GM23338 (cell line): ENCODE results near the gene TBCD. TPM values are rescaled to one million over a fixed set of nuclear protein-coding genes. Genes with fewer than 3 reads are reported as not detected.

Experiments
- ATAC-seq: fragments of 200-7000 bp; cut with Tn5 transposase; 3 replicates; pipeline ENCODE4 v1.9.1; 2020
- DNase-seq: peaks from one replicate; pipeline ENCODE4 v3.0.0-alpha.2; 2015; ENCODE audit warnings: low spot score
- H2AFZ ChIP-seq: fragments of 200-600 bp; sonication (generic); 2 replicates; pipeline ENCODE4 v1.8.0; 2016; ENCODE audit warnings: antibody characterized with exemption, mild to moderate bottlenecking, moderate library complexity
- H3F3A ChIP-seq: fragments of 200-600 bp; sonication (generic); replicated peaks from 2 replicates; pipeline ENCODE4 v1.8.0; 2017; ENCODE audit warnings: antibody characterized with exemption, mixed run types, low read depth
- H3K27ac ChIP-seq: fragments of 200-600 bp; sonication (generic); 2 replicates; pipeline ENCODE4 v1.6.1; 2016; ENCODE audit warnings: low read depth
- H3K27me3 ChIP-seq: fragments of 200-600 bp; sonication (generic); 2 replicates; pipeline ENCODE4 v1.8.0; 2016; ENCODE audit warnings: mild to moderate bottlenecking, mixed run types, moderate library complexity; ENCODE audit not compliant: insufficient read depth
- H3K36me3 ChIP-seq: fragments of 200-600 bp; sonication (generic); 2 replicates; pipeline ENCODE4 v1.8.0; 2016; ENCODE audit warnings: mild to moderate bottlenecking; ENCODE audit not compliant: insufficient read depth
- H3K4me1 ChIP-seq: fragments of 200-600 bp; sonication (generic); 2 replicates; pipeline ENCODE4 v1.8.0; 2016; ENCODE audit warnings: mild to moderate bottlenecking, moderate library complexity; ENCODE audit not compliant: insufficient read depth
- H3K4me2 ChIP-seq: fragments of 200-600 bp; sonication (generic); 2 replicates; pipeline ENCODE4 v1.7.1; 2017; ENCODE audit warnings: mixed run types
- H3K4me3 ChIP-seq: fragments of 200-600 bp; sonication (generic); 2 replicates; pipeline ENCODE4 v1.6.1; 2016; ENCODE audit warnings: mixed run types
- H3K79me2 ChIP-seq: fragments of 200-600 bp; sonication (generic); replicated peaks from 2 replicates; pipeline ENCODE4 v1.8.0; 2017; ENCODE audit warnings: mild to moderate bottlenecking; ENCODE audit not compliant: insufficient read depth
- H3K9me2 ChIP-seq: fragments of 200-600 bp; sonication (generic); 2 replicates; pipeline ENCODE4 v1.8.0; 2017; ENCODE audit not compliant: insufficient read depth
- H4K20me1 ChIP-seq: fragments of 200-600 bp; sonication (generic); replicated peaks from 2 replicates; pipeline ENCODE4 v1.8.0; 2017; ENCODE audit warnings: mild to moderate bottlenecking; ENCODE audit not compliant: insufficient read depth
- H3K27ac Mint-ChIP-seq: 2 replicates; pipeline ENCODE4 v1.8.0; 2020; ENCODE audit warnings: inconsistent platforms, mild to moderate bottlenecking, moderate library complexity, mixed read lengths
- H3K27me3 Mint-ChIP-seq: 3 replicates; pipeline ENCODE4 v1.8.0; 2022; ENCODE audit warnings: low read depth, mild to moderate bottlenecking, moderate library complexity, mixed read lengths, inconsistent platforms; ENCODE audit not compliant: insufficient read depth, poor library complexity
- H3K36me3 Mint-ChIP-seq: 3 replicates; pipeline ENCODE4 v1.8.0; 2021; ENCODE audit warnings: low read depth, mild to moderate bottlenecking, inconsistent platforms, moderate library complexity, mixed read lengths
- H3K4me1 Mint-ChIP-seq: 3 replicates; pipeline ENCODE4 v1.8.0; 2020; ENCODE audit warnings: mild to moderate bottlenecking, inconsistent platforms, mixed read lengths
- H3K4me3 Mint-ChIP-seq: 3 replicates; pipeline ENCODE4 v1.8.0; 2021; ENCODE audit warnings: moderate library complexity, mild to moderate bottlenecking, inconsistent platforms, mixed read lengths
- H3K9me3 Mint-ChIP-seq: 3 replicates; pipeline ENCODE4 v1.8.0; 2020; ENCODE audit warnings: moderate library complexity, mild to moderate bottlenecking, inconsistent platforms, mixed read lengths
- CREB1 ChIP-seq: fragments of 250-450 bp; sonication (Bioruptor Pico); IDR thresholded peaks from 2 replicates; pipeline ENCODE4 v1.5.0; 2020; ENCODE audit warnings: low read depth, mild to moderate bottlenecking, moderate library complexity
- CTCF ChIP-seq, 2 experiments: fragments of 200-600 bp in 1 of 2; sonication (generic) in 1 of 2; conservative IDR thresholded peaks; 2 replicates each; pipeline versions ENCODE4 v1.5.1 to v1.6.1; 2016 to 2017; ENCODE audit warnings: antibody characterized with exemption in 2 of 2, low read depth in 2 of 2, mild to moderate bottlenecking in 2 of 2, moderate library complexity in 1 of 2
- EZH2 ChIP-seq: fragments of 200-600 bp; sonication (generic); IDR thresholded peaks from one replicate; pipeline ENCODE4 v1.8.0; 2017; ENCODE audit warnings: antibody characterized with exemption, mild to moderate bottlenecking, low read depth; ENCODE audit not compliant: unreplicated experiment
- EZH2phosphoT487 ChIP-seq: fragments of 200-600 bp; sonication (generic); IDR thresholded peaks from one replicate; pipeline ENCODE4 v1.8.1; 2018; ENCODE audit warnings: antibody characterized with exemption; ENCODE audit not compliant: unreplicated experiment
- JUNB ChIP-seq: IDR thresholded peaks from one replicate; pipeline ENCODE4 v1.6.1; 2016; ENCODE audit warnings: antibody characterized with exemption; ENCODE audit not compliant: unreplicated experiment
- NANOG ChIP-seq: IDR thresholded peaks from 2 replicates; pipeline ENCODE4 v1.6.1; 2016; ENCODE audit warnings: antibody characterized with exemption, borderline replicate concordance
- POLR2AphosphoS5 ChIP-seq: IDR thresholded peaks from 2 replicates; pipeline ENCODE4 v1.6.1; 2016; ENCODE audit warnings: antibody characterized with exemption, low read depth
- STAT1 ChIP-seq: IDR thresholded peaks from one replicate; pipeline ENCODE4 v1.6.1; 2016; ENCODE audit warnings: antibody characterized with exemption; ENCODE audit not compliant: unreplicated experiment
- ZNF331 ChIP-seq: fragments of 250-450 bp; sonication (Bioruptor Pico); IDR thresholded peaks from 2 replicates; pipeline ENCODE4 v1.5.0; 2020; ENCODE audit warnings: low read depth, mild to moderate bottlenecking, moderate library complexity
- ZNF462 ChIP-seq: fragments of 250-450 bp; sonication (Bioruptor Pico); IDR thresholded peaks from 2 replicates; pipeline ENCODE4 v1.5.0; 2020; ENCODE audit warnings: mild to moderate bottlenecking, moderate library complexity
- polyA plus RNA-seq: library from polyadenylated mRNA; unstranded; fragments of >200 nt; fragmentation: Nextera tagmentation; extraction: Ambion mirVana; gene quantifications from 2 replicates; pipeline ENCODE4 v1.2.1, GENCODE V29; 2016
- total RNA-seq: library from RNA; depleted of rRNA; stranded (reverse); fragments of >200 nt; shearing (Covaris generic); gene quantifications from 2 replicates; pipeline ENCODE4 v1.2.3, GENCODE V29; 2014

Gene TBCD
- total and polyA plus RNA-seq, 2 experiments from 2014 or later, result 75.0 to 116 TPM

GRCh38 chr17:82863383-82863940 is 111.6 kb downstream of the TBCD start (continued):
- TF ChIP-seq ZNF462 (CRISPR knock-in tag), result no peak
- TF ChIP-seq NANOG, result no peak
- TF ChIP-seq POLR2AphosphoS5, result no peak
- TF ChIP-seq CREB1 (CRISPR knock-in tag), result no peak
- no peak for TF ChIP-seq EZH2phosphoT487
- TF ChIP-seq ZNF331 (CRISPR knock-in tag), result no peak
- no peak for TF ChIP-seq JUNB
- TF ChIP-seq EZH2, result no peak

- Histone ChIP-seq H3K4me3 (no peak overlapping the region), H3K36me3 (no peaks in the 10 kb centered on the region), H3F3A (no peaks in the 10 kb centered on the region), H3K27me3 (no peaks in the 10 kb centered on the region), H3K4me2 (no peak overlapping the region), H3K79me2 (peaks cover 60% of the 10 kb centered on the region), H3K4me1 (no peaks in the 10 kb centered on the region), H4K20me1 (0 out of 2 replicates have a peak, but pooled peaks cover 5% of the 10 kb centered on the region), H3K9me2 (no peaks in the 10 kb centered on the region), H3K27ac (no peak overlapping the region), H2AFZ (no peak overlapping the region)
- H3K9me3 Mint-ChIP-seq, result no peaks in the 10 kb centered on the region
- no peak overlapping the region for H3K4me3 Mint-ChIP-seq
- no peak for DNase-seq
- H3K4me1 Mint-ChIP-seq, result peaks cover 39% of the 10 kb centered on the region
- H3K27me3 Mint-ChIP-seq, result peaks cover 10% of the 10 kb centered on the region
- peaks cover 3% of the 10 kb centered on the region; the same call in 1 of the 3 replicates for H3K36me3 Mint-ChIP-seq
- ATAC-seq, result no peak
- peak overlapping the region; percentile 78 for H3K27ac Mint-ChIP-seq
- TF ChIP-seq STAT1, result no peak
- TF ChIP-seq CTCF (conservative IDR thresholded peaks at IDR 0.05; ENCODE audit: low read depth in 2 of 2), result no peak
Measured at GRCh38 chr17:82863941-82864712, 112.3 kb downstream of the TBCD start.
